Measurements from ENCODE around the gene ATP9B.

DNA sequence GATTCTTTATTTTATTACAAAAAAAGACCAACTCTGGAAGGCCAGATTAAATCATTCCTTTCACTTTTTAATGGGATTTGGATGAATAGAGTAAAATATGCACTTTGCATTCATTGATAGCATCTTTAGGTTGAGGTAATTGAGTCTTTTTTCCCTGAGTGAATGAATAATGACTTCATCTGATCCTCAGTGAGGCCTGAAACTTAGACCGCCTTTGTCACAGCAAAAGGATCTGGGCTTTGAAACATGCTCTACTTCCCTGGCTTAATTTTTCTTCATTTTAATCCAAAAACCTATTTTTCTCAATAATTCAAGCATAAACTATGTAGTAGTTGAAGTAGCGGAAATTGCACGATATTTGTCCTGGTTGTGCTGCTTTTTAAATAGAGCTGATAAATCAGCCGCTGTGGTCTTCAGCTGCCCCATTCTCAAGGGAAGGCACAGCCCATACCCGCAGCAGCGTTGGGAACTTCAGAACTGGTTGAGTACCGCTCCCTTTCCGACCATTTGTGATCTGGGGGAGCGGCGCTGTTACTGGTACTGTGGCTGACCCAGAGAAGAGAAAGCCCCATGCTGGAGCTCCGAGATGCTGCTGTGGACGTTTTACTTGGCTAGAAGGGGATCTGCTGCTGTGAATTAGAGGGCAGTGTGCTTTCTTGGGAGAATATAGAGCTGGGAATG lies 181.2 kb downstream of the ATP9B start:
- TF ChIP-seq, protein P1, sequence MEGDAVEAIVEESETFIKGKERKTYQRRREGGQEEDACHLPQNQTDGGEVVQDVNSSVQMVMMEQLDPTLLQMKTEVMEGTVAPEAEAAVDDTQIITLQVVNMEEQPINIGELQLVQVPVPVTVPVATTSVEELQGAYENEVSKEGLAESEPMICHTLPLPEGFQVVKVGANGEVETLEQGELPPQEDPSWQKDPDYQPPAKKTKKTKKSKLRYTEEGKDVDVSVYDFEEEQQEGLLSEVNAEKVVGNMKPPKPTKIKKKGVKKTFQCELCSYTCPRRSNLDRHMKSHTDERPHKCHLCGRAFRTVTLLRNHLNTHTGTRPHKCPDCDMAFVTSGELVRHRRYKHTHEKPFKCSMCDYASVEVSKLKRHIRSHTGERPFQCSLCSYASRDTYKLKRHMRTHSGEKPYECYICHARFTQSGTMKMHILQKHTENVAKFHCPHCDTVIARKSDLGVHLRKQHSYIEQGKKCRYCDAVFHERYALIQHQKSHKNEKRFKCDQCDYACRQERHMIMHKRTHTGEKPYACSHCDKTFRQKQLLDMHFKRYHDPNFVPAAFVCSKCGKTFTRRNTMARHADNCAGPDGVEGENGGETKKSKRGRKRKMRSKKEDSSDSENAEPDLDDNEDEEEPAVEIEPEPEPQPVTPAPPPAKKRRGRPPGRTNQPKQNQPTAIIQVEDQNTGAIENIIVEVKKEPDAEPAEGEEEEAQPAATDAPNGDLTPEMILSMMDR (IDR thresholded peaks at IDR 0.05), result no peak
- no peak for TF ChIP-seq POLR2A (IDR thresholded peaks at IDR 0.05)
- TF ChIP-seq POLR2AphosphoS5 (IDR thresholded peaks at IDR 0.05), result no peak
- TF ChIP-seq EP300 (IDR thresholded peaks at IDR 0.05), result no peak

Measured in sigmoid colon (tissue), 4 donors.